Stimulated activated CD8-positive, alpha-beta memory T cell treated with anti-CD3 and anti-CD28 coated beads, Interleukin-2, amount 100 ng/mL, for 1 hour (primary cell): ENCODE data around the gene COMMD1.
"Not testable (repeated sequence)": the region's sequence is repeated elsewhere in the genome, so short reads cannot be mapped to it uniquely, and the experiment has no call there.

Source experiments
- DNase-seq, 2 donors: peaks; one replicate each; pipeline ENCODE4 v3.0.0-alpha.2; 2020; ENCODE audit warnings: low read depth in 2 of 2

The COMMD1 gene

GRCh38 chr2:62071760-62072680 is 166.5 kb downstream of the COMMD1 start:
- no peak for DNase-seq

GRCh38 chr2:62074233-62074632 is 168.8 kb downstream of the COMMD1 start:
- no peak for DNase-seq

GRCh38 chr2:62076980-62077638 is 171.6 kb downstream of the COMMD1 start:
- no peak for DNase-seq

- no peak for DNase-seq
These were observed 179.3 kb downstream of the COMMD1 start for GRCh38 chr2:62084801-62085200.

GRCh38 chr2:62089658-62090057 is 184.2 kb downstream of the COMMD1 start:
- DNase-seq: no peak

GRCh38 chr2:62091471-62091870 is 186.0 kb downstream of the COMMD1 start:
- DNase-seq: no peak

- no peak for DNase-seq
These were observed 193.6 kb downstream of the COMMD1 start for GRCh38 chr2:62099050-62099449.

- DNase-seq: no peak
These were observed 194.2 kb downstream of the COMMD1 start for GRCh38 chr2:62099523-62100175.

GRCh38 chr2:62101886-62102285 is 196.4 kb downstream of the COMMD1 start:
- no peak for DNase-seq

- no peak for DNase-seq
These were observed 197.0 kb downstream of the COMMD1 start for GRCh38 chr2:62102402-62102920.

GRCh38 chr2:62109554-62109953 is 204.1 kb downstream of the COMMD1 start:
- no peak for DNase-seq

- no peak for DNase-seq
These were observed 205.0 kb downstream of the COMMD1 start for GRCh38 chr2:62110415-62111025.

GRCh38 chr2:62112179-62112578 is 206.7 kb downstream of the COMMD1 start:
- DNase-seq: no peak

GRCh38 chr2:62114564-62114963 is 209.1 kb downstream of the COMMD1 start:
- DNase-seq: no peak

- DNase-seq: no peak
These were observed 211.5 kb downstream of the COMMD1 start for GRCh38 chr2:62116983-62117382.

GRCh38 chr2:62118160-62118559 is 212.7 kb downstream of the COMMD1 start:
- DNase-seq: no peak

- no peak for DNase-seq
These were observed 214.0 kb downstream of the COMMD1 start for GRCh38 chr2:62119311-62119974.

- not testable (repeated sequence) for DNase-seq
These were observed 220.8 kb downstream of the COMMD1 start for GRCh38 chr2:62126239-62126638.

- no peak for DNase-seq
These were observed 227.9 kb downstream of the COMMD1 start for GRCh38 chr2:62133320-62133823.

- DNase-seq: no peak
These were observed 231.7 kb downstream of the COMMD1 start for GRCh38 chr2:62136956-62137830.
